ENCODE data around the gene CTSK. TPM values are rescaled to one million over a fixed set of nuclear protein-coding genes. Genes with fewer than 3 reads are reported as not detected.

Gene CTSK
- total and polyA plus RNA-seq, 7 donors: 2.8 to 16.9 (median 4.5) TPM

DNA sequence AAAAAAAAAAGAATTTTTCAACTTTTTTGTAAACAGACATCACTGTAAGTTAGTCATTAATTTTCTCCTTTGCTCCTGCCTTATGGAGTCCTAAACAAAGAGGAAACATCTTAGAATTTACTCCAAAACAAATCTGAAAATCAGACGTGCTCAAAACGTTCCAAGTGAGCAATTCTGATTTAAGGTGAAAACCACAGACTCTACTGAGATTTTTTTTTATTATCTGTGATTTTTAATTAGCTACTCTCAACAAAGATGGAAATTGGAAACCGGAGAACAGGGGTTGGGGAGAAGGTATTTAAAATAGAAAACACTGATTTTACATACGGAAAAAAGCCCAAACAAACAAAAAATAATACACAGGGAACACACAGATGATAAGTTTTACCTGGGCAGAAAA, 7.8 kb upstream of the CTSK start:
- DNase-seq: no peak
- TF ChIP-seq, protein P1, sequence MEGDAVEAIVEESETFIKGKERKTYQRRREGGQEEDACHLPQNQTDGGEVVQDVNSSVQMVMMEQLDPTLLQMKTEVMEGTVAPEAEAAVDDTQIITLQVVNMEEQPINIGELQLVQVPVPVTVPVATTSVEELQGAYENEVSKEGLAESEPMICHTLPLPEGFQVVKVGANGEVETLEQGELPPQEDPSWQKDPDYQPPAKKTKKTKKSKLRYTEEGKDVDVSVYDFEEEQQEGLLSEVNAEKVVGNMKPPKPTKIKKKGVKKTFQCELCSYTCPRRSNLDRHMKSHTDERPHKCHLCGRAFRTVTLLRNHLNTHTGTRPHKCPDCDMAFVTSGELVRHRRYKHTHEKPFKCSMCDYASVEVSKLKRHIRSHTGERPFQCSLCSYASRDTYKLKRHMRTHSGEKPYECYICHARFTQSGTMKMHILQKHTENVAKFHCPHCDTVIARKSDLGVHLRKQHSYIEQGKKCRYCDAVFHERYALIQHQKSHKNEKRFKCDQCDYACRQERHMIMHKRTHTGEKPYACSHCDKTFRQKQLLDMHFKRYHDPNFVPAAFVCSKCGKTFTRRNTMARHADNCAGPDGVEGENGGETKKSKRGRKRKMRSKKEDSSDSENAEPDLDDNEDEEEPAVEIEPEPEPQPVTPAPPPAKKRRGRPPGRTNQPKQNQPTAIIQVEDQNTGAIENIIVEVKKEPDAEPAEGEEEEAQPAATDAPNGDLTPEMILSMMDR (IDR thresholded peaks at IDR 0.05): no peak
- H3K27me3 ChIP-seq (ENCODE audit: insufficient read depth in 3 of 3, low read length in 2 of 3): no peaks in the 10 kb centered on the region
- H3K4me1 ChIP-seq: no peaks in the 10 kb centered on the region
- no peak for ATAC-seq
- H3K27ac ChIP-seq: no peak overlapping the region
- no peaks in the 10 kb centered on the region for H3K9me3 ChIP-seq
- 88 to 93% (median 90%) methylated on average over 4 of the region's 4 CpGs for WGBS, 3 donors
- intact Hi-C loops (cut with DNase I): loop anchor here in 1 of 2 donors (10.0 kb wide), 1 partner anchor 471 kb away; no protein-coding TSS in a partner anchor
- peaks cover 10 to 100% of the 10 kb centered on the region in 2 donors for H3K36me3 ChIP-seq (ENCODE audit: insufficient read depth in 1 of 2, low read depth in 1 of 2)
- H3K4me3 ChIP-seq: no peak overlapping the region

- peaks cover 10 to 86% of the 10 kb centered on the region in 2 donors for H3K36me3 ChIP-seq (ENCODE audit: insufficient read depth in 1 of 2, low read depth in 1 of 2)
- intact Hi-C loops (cut with DNase I): loop anchor here in 1 of 2 donors (10.0 kb wide), 1 partner anchor 468 kb away; no protein-coding TSS in a partner anchor
- no peaks in the 10 kb centered on the region for H3K9me3 ChIP-seq
- H3K4me1 ChIP-seq: no peaks in the 10 kb centered on the region
- ATAC-seq (peak in 3 of 4 donors; percentile 64 to 79 (median 72)), DNase-seq (peak; percentile 28 to 62)
- H3K27me3 ChIP-seq (ENCODE audit: insufficient read depth in 3 of 3, low read length in 2 of 3): no peaks in the 10 kb centered on the region
- H3K27ac ChIP-seq: no peak overlapping the region
- 50 to 59% (median 51%) methylated on average over 5 of the region's 5 CpGs for WGBS, 3 donors
- TF ChIP-seq, protein P1 (IDR thresholded peaks at IDR 0.05): peak; percentile 47
- H3K4me3 ChIP-seq: no peak overlapping the region
These were observed 5.1 kb upstream of the CTSK start for GRCh38 chr1:150813028-150813707.

GRCh38 chr1:150810958-150811659, 3.0 kb upstream of the CTSK start:
- no peak for DNase-seq
- intact Hi-C loops (cut with DNase I): loop anchor here in 1 of 2 donors (10.0 kb wide), 1 partner anchor 466 kb away; no protein-coding TSS in a partner anchor
- TF ChIP-seq, protein P1 (IDR thresholded peaks at IDR 0.05): no peak
- Histone ChIP-seq H3K4me3 (no peak overlapping the region), H3K27me3 (ENCODE audit: insufficient read depth in 3 of 3, low read length in 2 of 3) (no peaks in the 10 kb centered on the region), H3K27ac (no peak overlapping the region), H3K36me3 (ENCODE audit: insufficient read depth in 1 of 2, low read depth in 1 of 2) (peaks cover 7 to 66% of the 10 kb centered on the region in 2 donors), H3K9me3 (no peaks in the 10 kb centered on the region), H3K4me1 (no peaks in the 10 kb centered on the region)
- ATAC-seq: no peak
- 78 to 80% (median 79%) methylated on average over 9 of the region's 9 CpGs for WGBS, 3 donors

GRCh38 chr1:150809651-150810050, 1.6 kb upstream of the CTSK start:
- ATAC-seq (no peak), DNase-seq (peak in 1 of 2 donors; percentile 15)
- no peaks in the 10 kb centered on the region for H3K4me1 ChIP-seq
- TF ChIP-seq, protein P1 (IDR thresholded peaks at IDR 0.05): no peak
- 71 to 81% (median 80%) methylated on average over 3 of the region's 3 CpGs for WGBS, 3 donors
- intact Hi-C loops (cut with DNase I): loop anchor here (10.0 kb wide), 2 partner anchors 45 to 465 kb away; no protein-coding TSS in a partner anchor
- peaks cover 7 to 51% of the 10 kb centered on the region in 2 donors for H3K36me3 ChIP-seq (ENCODE audit: insufficient read depth in 1 of 2, low read depth in 1 of 2)
- H3K9me3 ChIP-seq: no peaks in the 10 kb centered on the region
- no peak overlapping the region for H3K4me3 ChIP-seq
- no peaks in the 10 kb centered on the region for H3K27me3 ChIP-seq (ENCODE audit: insufficient read depth in 3 of 3, low read length in 2 of 3)
- no peak overlapping the region for H3K27ac ChIP-seq

All from psoas muscle (tissue), 8 donors.